ENCODE measurements around the gene NDOR1.

- TF ChIP-seq EZH2 (IDR thresholded peaks at IDR 0.05; ENCODE audit: low read depth, low read length, severe bottlenecking) = no peak
- no peak for TF ChIP-seq SP1 (IDR thresholded peaks at IDR 0.05; ENCODE audit: low read depth, low read length)
- no peak for TF ChIP-seq BACH1 (IDR thresholded peaks at IDR 0.05; ENCODE audit: low read length)
- TF ChIP-seq CTCF (IDR thresholded peaks at IDR 0.05; ENCODE audit: control extremely low read depth in 1 of 3, insufficient read depth in 1 of 3, low read depth in 1 of 3, low read length in 3 of 3) = no peak
Measured at GRCh38 chr9:137265496-137266161, 60.1 kb downstream of the NDOR1 start.

Data from H1 (cell line).